Breast epithelium (tissue), 4 donors: ENCODE results near the gene ARHGAP31. TPM values are rescaled to one million over a fixed set of nuclear protein-coding genes. Genes with fewer than 3 reads are reported as not detected.

Experiments
- DNase-seq, 2 donors: peaks; one replicate each; pipeline ENCODE4 v3.0.0-alpha.2; 2019; ENCODE audit warnings: low spot score in 2 of 2
- H3K27ac ChIP-seq, 2 donors: fragments of 200-600 bp; sonication (generic) in 1 of 2; one replicate each; pipeline ENCODE4 v1.5.1; 2016 to 2019; ENCODE audit warnings: mild to moderate bottlenecking in 1 of 2
- H3K27me3 ChIP-seq, 2 donors: fragments of 200-600 bp; sonication (generic) in 1 of 2; one replicate each; pipeline versions ENCODE4 v1.5.1 to v1.6.0; 2017 to 2019; ENCODE audit warnings: control low read depth in 1 of 2, mild to moderate bottlenecking in 1 of 2
- H3K36me3 ChIP-seq: fragments of 200-600 bp; one replicate; pipeline ENCODE4 v1.5.1; 2019
- H3K4me1 ChIP-seq, 2 donors: fragments of 200-600 bp; sonication (generic); one replicate each; pipeline ENCODE4 v1.5.1; 2016 to 2019; ENCODE audit warnings: control low read depth in 1 of 2
- H3K4me3 ChIP-seq, 3 donors: fragments of 200-600 bp; sonication (generic); 1 replicate in 2 of 3; 2 replicates in 1 of 3; pipeline ENCODE4 v1.5.1; 2016 to 2019; ENCODE audit warnings: mild to moderate bottlenecking in 3 of 3, moderate library complexity in 2 of 3
- H3K9me3 ChIP-seq, 2 donors: fragments of 200-600 bp; sonication (generic) in 1 of 2; one replicate each; pipeline ENCODE4 v1.5.1; 2016 to 2019; ENCODE audit warnings: control low read depth in 1 of 2
- CTCF ChIP-seq, 3 donors: fragments of 450-650 bp; IDR thresholded peaks; one replicate each; pipeline ENCODE4 v1.5.1; 2016 to 2017; ENCODE audit warnings: antibody characterized with exemption in 3 of 3, mild to moderate bottlenecking in 3 of 3, moderate library complexity in 3 of 3
- POLR2A ChIP-seq: fragments of 450-650 bp; IDR thresholded peaks from one replicate; pipeline ENCODE4 v1.6.1; 2016; ENCODE audit warnings: antibody characterized with exemption, mild to moderate bottlenecking, moderate library complexity
- POLR2AphosphoS5 ChIP-seq, 3 donors: sonication (generic); formaldehyde crosslinking; IDR thresholded peaks; one replicate each; pipeline ENCODE4 v1.6.1; 2017; ENCODE audit warnings: antibody characterized with exemption in 3 of 3
- intact Hi-C: fragments of 100-400 bp; cut with DNase I; formaldehyde crosslinking; loops from one replicate; pipeline ENCODE4 v1.15.1; 2023; ENCODE audit warnings: low total_unique reads
- total RNA-seq, 3 donors: library from RNA; depleted of rRNA; stranded (reverse); fragments of >200 nt; gene quantifications; one replicate each; pipeline ENCODE4 v1.1.0, GENCODE V29; 2016

ARHGAP31 gene
- total RNA-seq, 3 donors from 2014 or later = 11.6 to 19.3 (median 18.2) TPM

GRCh38 chr3:119395923-119396358 lies 101.8 kb downstream of the ARHGAP31 start:
- TF ChIP-seq POLR2AphosphoS5 (IDR thresholded peaks at IDR 0.05) (no peak), CTCF (IDR thresholded peaks at IDR 0.05) (no peak)
- intact Hi-C loops = no loop called here
- Histone ChIP-seq H3K4me3 (no peak overlapping the region), H3K27ac (no peak overlapping the region), H3K27me3 (no peaks in the 10 kb centered on the region), H3K4me1 (no peaks in the 10 kb centered on the region), H3K36me3 (no peaks in the 10 kb centered on the region), H3K9me3 (no peaks in the 10 kb centered on the region)
- DNase-seq = no peak

GRCh38 chr3:119396870-119397269 lies 102.7 kb downstream of the ARHGAP31 start:
- no peaks in the 10 kb centered on the region for H3K36me3 ChIP-seq
- no peak overlapping the region for H3K4me3 ChIP-seq
- no peak for DNase-seq
- no peaks in the 10 kb centered on the region for H3K4me1 ChIP-seq
- H3K27ac ChIP-seq = no peak overlapping the region
- no peaks in the 10 kb centered on the region for H3K9me3 ChIP-seq
- H3K27me3 ChIP-seq = no peaks in the 10 kb centered on the region
- intact Hi-C loops = no loop called here
- no peak for TF ChIP-seq CTCF (IDR thresholded peaks at IDR 0.05)
- TF ChIP-seq POLR2A = no peak
- no peak for TF ChIP-seq POLR2AphosphoS5 (IDR thresholded peaks at IDR 0.05)

GRCh38 chr3:119400466-119400865 lies 106.3 kb downstream of the ARHGAP31 start:
- DNase-seq = no peak

GRCh38 chr3:119401069-119401468 lies 106.9 kb downstream of the ARHGAP31 start:
- intact Hi-C loops = no loop called here
- TF ChIP-seq POLR2A (no peak), CTCF (IDR thresholded peaks at IDR 0.05) (no peak), POLR2AphosphoS5 (IDR thresholded peaks at IDR 0.05) (no peak)
- Histone ChIP-seq H3K27ac (no peak overlapping the region), H3K27me3 (no peaks in the 10 kb centered on the region), H3K4me1 (no peaks in the 10 kb centered on the region), H3K36me3 (no peaks in the 10 kb centered on the region), H3K9me3 (no peaks in the 10 kb centered on the region), H3K4me3 (no peak overlapping the region)
- no peak for DNase-seq

More at GRCh38 chr3:119400466-119400865, 106.3 kb downstream of the ARHGAP31 start:
- H3K36me3 ChIP-seq = no peaks in the 10 kb centered on the region
- intact Hi-C loops = no loop called here
- H3K4me1 ChIP-seq = no peaks in the 10 kb centered on the region
- no peaks in the 10 kb centered on the region for H3K9me3 ChIP-seq
- no peak overlapping the region for H3K27ac ChIP-seq
- H3K27me3 ChIP-seq = no peaks in the 10 kb centered on the region
- no peak overlapping the region for H3K4me3 ChIP-seq
- TF ChIP-seq POLR2AphosphoS5 (IDR thresholded peaks at IDR 0.05) = no peak
- TF ChIP-seq CTCF (IDR thresholded peaks at IDR 0.05) = no peak
- no peak for TF ChIP-seq POLR2A

- Histone ChIP-seq H3K36me3 (no peaks in the 10 kb centered on the region), H3K4me3 (no peak overlapping the region), H3K27me3 (no peaks in the 10 kb centered on the region), H3K9me3 (no peaks in the 10 kb centered on the region), H3K4me1 (no peaks in the 10 kb centered on the region), H3K27ac (no peak overlapping the region)
- intact Hi-C loops = no loop called here
- TF ChIP-seq POLR2AphosphoS5 (IDR thresholded peaks at IDR 0.05) = no peak
- no peak for DNase-seq
Measured at GRCh38 chr3:119401503-119402440, 107.6 kb downstream of the ARHGAP31 start.
